PC-9 (cell line): ENCODE measurements around the gene SMPD4. TPM values are rescaled to one million over a fixed set of nuclear protein-coding genes. Genes with fewer than 3 reads are reported as not detected.
"Not testable (repeated sequence)": the region's sequence is repeated elsewhere in the genome, so short reads cannot be mapped to it uniquely, and the experiment has no call there.

Experiments used
- BruUV-seq: library from RNA; stranded (reverse); fragments of 400-500 nt; replicated peaks from 2 replicates; lab custom pipeline; 2021; lab: Mats Ljungman, UMichigan
- CTCF ChIA-PET: fragments of 300-600 bp; sonication (Branson Sonifier 250); formaldehyde crosslinking; loops from one replicate; lab custom pipeline; 2022; ENCODE audit warnings: antibody characterized with exemption; lab: Charles Lee
- POLR2A ChIA-PET: fragments of 300-600 bp; sonication (Branson Sonifier 250); formaldehyde crosslinking; loops from one replicate; lab custom pipeline; 2022; ENCODE audit warnings: antibody characterized with exemption; ENCODE audit not compliant: unreplicated experiment; lab: Charles Lee
- DNase-seq, 2 experiments: peaks; one replicate each; pipeline versions ENCODE4 v3.0.0 to v3.0.0-alpha.2; 2015 to 2022; ENCODE audit warnings: mixed read lengths in 1 of 2
- H2AFZ ChIP-seq: fragments of 200-600 bp; sonication (generic); 2 replicates; pipeline ENCODE4 v1.8.1; 2017; ENCODE audit warnings: antibody characterized with exemption
- H3F3A ChIP-seq: fragments of 200-600 bp; sonication (generic); 2 replicates; pipeline ENCODE4 v1.8.1; 2017; ENCODE audit warnings: antibody characterized with exemption, mild to moderate bottlenecking, low read depth; ENCODE audit not compliant: insufficient read depth
- H3K27ac ChIP-seq: fragments of 200-600 bp; sonication (generic); 2 replicates; pipeline ENCODE4 v1.6.1; 2016; ENCODE audit warnings: mixed run types
- H3K27me3 ChIP-seq: fragments of 200-600 bp; sonication (generic); 2 replicates; pipeline ENCODE4 v1.6.1; 2016; ENCODE audit warnings: low read depth, mixed run types; ENCODE audit not compliant: insufficient read depth
- H3K36me3 ChIP-seq: fragments of 200-600 bp; sonication (generic); 2 replicates; pipeline ENCODE4 v1.6.1; 2016; ENCODE audit warnings: low read depth, mixed run types
- H3K4me1 ChIP-seq: fragments of 200-600 bp; sonication (generic); replicated peaks from 2 replicates; pipeline ENCODE4 v1.6.1; 2016; ENCODE audit warnings: mixed run types; ENCODE audit not compliant: insufficient read depth
- H3K4me2 ChIP-seq: fragments of 200-600 bp; sonication (generic); 2 replicates; pipeline ENCODE4 v1.6.1; 2017; ENCODE audit warnings: mixed run types
- H3K4me3 ChIP-seq: fragments of 200-600 bp; sonication (generic); 2 replicates; pipeline ENCODE4 v1.6.1; 2016; ENCODE audit warnings: mixed run types
- H3K79me2 ChIP-seq: fragments of 200-600 bp; sonication (generic); 2 replicates; pipeline ENCODE4 v1.6.1; 2017; ENCODE audit warnings: low read depth, mixed run types
- H3K9me2 ChIP-seq: fragments of 200-600 bp; sonication (generic); 2 replicates; pipeline ENCODE4 v1.8.1; 2017; ENCODE audit warnings: mild to moderate bottlenecking; ENCODE audit not compliant: insufficient read depth
- H3K9me3 ChIP-seq: fragments of 200-600 bp; sonication (generic); 2 replicates; pipeline ENCODE4 v1.8.1; 2016; ENCODE audit warnings: low read depth; ENCODE audit not compliant: insufficient read depth
- H4K20me1 ChIP-seq: fragments of 200-600 bp; sonication (generic); 2 replicates; pipeline ENCODE4 v1.8.1; 2017; ENCODE audit not compliant: insufficient read depth
- intact Hi-C: fragments of 100-400 bp; cut with micrococcal nuclease; formaldehyde crosslinking; loops from one replicate; pipeline ENCODE4 v1.10.0; 2022; ENCODE audit not compliant: unreplicated experiment
- total RNA-seq: library from RNA; stranded (reverse); gene quantifications from 2 replicates; pipeline ENCODE4 v1.2.3, GENCODE V29; 2021

Gene SMPD4
- total RNA-seq, 1 experiment from 2014 or later = 77.9 TPM

- H3K9me3 ChIP-seq, intact Hi-C loops, H3K4me2 ChIP-seq, POLR2A ChIA-PET, H3F3A ChIP-seq, H3K9me2 ChIP-seq, DNase-seq, H3K79me2 ChIP-seq, H2AFZ ChIP-seq, H3K27ac ChIP-seq, H4K20me1 ChIP-seq, BruUV-seq, CTCF ChIA-PET, H3K4me3 ChIP-seq, H3K4me1 ChIP-seq, H3K36me3 ChIP-seq, H3K27me3 ChIP-seq: not testable (repeated sequence)
Observed at GRCh38 chr2:130102597-130103363, 78.6 kb downstream of the SMPD4 start.

Other genes with a start within 250 kb of the SMPD4 start
- not detected in 2 replicates for gene RAB6C, start 201.9 kb downstream of the SMPD4 start, total RNA-seq
- gene POTEF, start 52.4 kb downstream of the SMPD4 start, total RNA-seq = not detected in 2 replicates
- gene CCDC74B, start 36.5 kb downstream of the SMPD4 start, total RNA-seq = 1.9 and 2.4 TPM in 2 replicates
- gene MZT2B, start 660 bp upstream of the SMPD4 start, total RNA-seq = 313 and 357 TPM in 2 replicates
- not detected in 2 replicates for gene TUBA3E, start 16.8 kb upstream of the SMPD4 start, total RNA-seq
- gene IMP4, start 161.3 kb upstream of the SMPD4 start, total RNA-seq = 76.8 and 82.6 TPM in 2 replicates
- gene PTPN18, start 174.5 kb upstream of the SMPD4 start, total RNA-seq = 54.5 and 55.9 TPM in 2 replicates